ENCODE results near the gene CDC42EP3.

The CDC42EP3 gene

DNA sequence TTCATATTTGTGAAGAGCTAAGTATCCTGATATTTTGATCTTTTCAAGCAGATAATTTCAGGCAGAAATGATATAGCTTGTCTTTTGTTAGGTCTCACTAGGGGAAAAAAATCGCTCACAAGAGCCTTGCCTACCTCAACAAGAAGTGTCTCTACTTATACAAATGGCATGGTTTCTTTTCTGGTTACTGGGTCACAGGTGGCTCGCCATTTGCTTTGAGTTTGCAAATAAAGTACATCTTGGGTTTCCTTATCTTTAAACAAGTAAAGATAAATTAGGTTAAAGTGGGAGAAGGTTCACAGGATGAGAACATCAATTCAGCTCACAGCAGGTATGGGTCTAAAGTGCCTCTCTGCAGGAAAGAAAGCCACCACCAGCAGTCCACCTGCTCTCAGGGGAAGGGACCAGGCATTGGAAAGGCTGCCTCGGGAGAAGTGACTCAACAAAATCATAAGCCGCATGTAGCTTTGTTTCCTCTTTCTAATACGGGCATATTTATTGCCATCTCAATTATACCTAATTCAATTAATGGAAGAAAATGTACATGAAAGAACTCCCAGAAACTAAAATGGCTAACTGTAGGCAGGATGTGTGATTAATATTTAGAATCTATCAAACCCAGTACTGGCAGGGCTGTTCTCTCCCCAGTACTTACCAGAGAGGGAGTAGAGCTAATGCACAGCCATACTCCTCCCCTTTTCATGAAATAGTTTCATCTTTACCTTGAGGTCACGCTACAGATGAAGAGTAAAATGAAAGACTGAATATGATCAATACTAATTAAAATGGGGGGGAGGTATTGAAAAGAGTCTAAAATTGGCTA is 28.3 kb downstream of the CDC42EP3 start:
- Histone ChIP-seq H3K9me3 (ENCODE audit: control insufficient read depth, low read length) (no peaks in the 10 kb centered on the region), H3K27ac (no peak overlapping the region), H3K79me2 (no peaks in the 10 kb centered on the region), H3K4me2 (ENCODE audit: low read length) (no peak overlapping the region), H3K4me1 (no peaks in the 10 kb centered on the region), H3K27me3 (ENCODE audit: control insufficient read depth, insufficient read depth, low read length) (no peaks in the 10 kb centered on the region), H3K36me3 (ENCODE audit: control insufficient read depth, insufficient read depth, low read length) (no peaks in the 10 kb centered on the region), H3K9ac (no peak overlapping the region), H3K4me3 (ENCODE audit: low read depth, low read length) (no peak overlapping the region), H2AFZ (no peak overlapping the region)
- TF ChIP-seq, protein P1, sequence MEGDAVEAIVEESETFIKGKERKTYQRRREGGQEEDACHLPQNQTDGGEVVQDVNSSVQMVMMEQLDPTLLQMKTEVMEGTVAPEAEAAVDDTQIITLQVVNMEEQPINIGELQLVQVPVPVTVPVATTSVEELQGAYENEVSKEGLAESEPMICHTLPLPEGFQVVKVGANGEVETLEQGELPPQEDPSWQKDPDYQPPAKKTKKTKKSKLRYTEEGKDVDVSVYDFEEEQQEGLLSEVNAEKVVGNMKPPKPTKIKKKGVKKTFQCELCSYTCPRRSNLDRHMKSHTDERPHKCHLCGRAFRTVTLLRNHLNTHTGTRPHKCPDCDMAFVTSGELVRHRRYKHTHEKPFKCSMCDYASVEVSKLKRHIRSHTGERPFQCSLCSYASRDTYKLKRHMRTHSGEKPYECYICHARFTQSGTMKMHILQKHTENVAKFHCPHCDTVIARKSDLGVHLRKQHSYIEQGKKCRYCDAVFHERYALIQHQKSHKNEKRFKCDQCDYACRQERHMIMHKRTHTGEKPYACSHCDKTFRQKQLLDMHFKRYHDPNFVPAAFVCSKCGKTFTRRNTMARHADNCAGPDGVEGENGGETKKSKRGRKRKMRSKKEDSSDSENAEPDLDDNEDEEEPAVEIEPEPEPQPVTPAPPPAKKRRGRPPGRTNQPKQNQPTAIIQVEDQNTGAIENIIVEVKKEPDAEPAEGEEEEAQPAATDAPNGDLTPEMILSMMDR (IDR thresholded peaks at IDR 0.05) = no peak

DNA sequence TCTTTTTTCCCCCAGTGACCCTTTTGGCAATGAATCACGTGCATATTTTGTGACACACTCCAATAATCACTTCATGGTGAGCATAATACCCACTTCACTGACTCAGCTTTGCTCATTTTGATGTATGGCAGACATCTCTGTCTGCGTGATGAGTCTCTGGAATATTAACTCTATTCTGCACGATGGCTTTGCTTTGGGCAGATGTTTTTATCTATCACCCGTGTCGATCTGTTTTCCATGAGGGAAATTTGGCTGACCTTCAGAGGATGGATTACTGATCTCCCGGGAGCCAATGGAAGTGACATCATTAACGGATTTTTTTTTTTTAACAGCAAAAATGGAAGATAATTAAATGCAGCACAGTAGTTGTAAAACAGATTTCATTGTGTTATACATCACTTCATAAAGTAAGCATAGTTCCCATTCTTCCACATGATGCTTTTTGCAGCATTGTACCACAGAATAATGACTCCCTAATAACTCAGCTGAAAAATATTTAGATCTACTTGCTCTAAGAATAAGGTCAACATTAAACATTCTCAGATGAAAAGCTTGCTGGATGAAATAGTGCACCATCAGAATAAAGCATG is 29.8 kb downstream of the CDC42EP3 start:
- TF ChIP-seq, protein P1 (IDR thresholded peaks at IDR 0.05) = no peak
- Histone ChIP-seq H3K79me2 (no peaks in the 10 kb centered on the region), H3K9me3 (ENCODE audit: control insufficient read depth, low read length) (no peaks in the 10 kb centered on the region), H3K4me2 (ENCODE audit: low read length) (no peak overlapping the region), H3K36me3 (ENCODE audit: control insufficient read depth, insufficient read depth, low read length) (no peaks in the 10 kb centered on the region), H3K27ac (no peak overlapping the region), H3K9ac (no peak overlapping the region), H3K4me3 (ENCODE audit: low read depth, low read length) (no peak overlapping the region), H2AFZ (no peak overlapping the region), H3K4me1 (no peaks in the 10 kb centered on the region), H3K27me3 (ENCODE audit: control insufficient read depth, insufficient read depth, low read length) (no peaks in the 10 kb centered on the region)

- Histone ChIP-seq H3K27me3 (ENCODE audit: control insufficient read depth, insufficient read depth, low read length) (no peaks in the 10 kb centered on the region), H3K4me2 (ENCODE audit: low read length) (no peak overlapping the region), H3K9me3 (ENCODE audit: control insufficient read depth, low read length) (no peaks in the 10 kb centered on the region), H3K9ac (no peak overlapping the region), H3K27ac (no peak overlapping the region), H3K4me3 (ENCODE audit: low read depth, low read length) (no peak overlapping the region), H3K79me2 (no peaks in the 10 kb centered on the region), H2AFZ (no peak overlapping the region), H3K36me3 (ENCODE audit: control insufficient read depth, insufficient read depth, low read length) (no peaks in the 10 kb centered on the region), H3K4me1 (no peaks in the 10 kb centered on the region)
- TF ChIP-seq, protein P1 (IDR thresholded peaks at IDR 0.05) = no peak
These were observed 31.8 kb downstream of the CDC42EP3 start for GRCh38 chr2:37639631-37640030.

DNA sequence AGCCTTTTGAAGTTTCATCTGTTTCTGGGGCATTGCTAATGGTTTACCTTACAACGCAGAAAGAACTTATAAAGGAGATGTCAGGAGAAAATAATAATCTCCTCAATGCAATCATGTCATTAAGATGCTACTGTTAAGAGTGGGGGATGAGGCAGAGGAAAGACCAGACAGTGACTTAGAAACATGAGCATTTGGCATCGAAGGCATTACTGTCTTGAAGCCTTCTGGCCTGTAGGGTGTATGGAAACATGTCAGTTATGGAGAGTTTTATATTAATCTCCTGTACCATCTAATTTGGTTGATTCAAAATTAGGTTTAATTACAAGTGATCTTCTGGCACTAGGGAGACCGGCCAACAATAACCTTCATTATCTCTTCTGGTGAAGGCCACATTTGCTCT is 32.5 kb downstream of the CDC42EP3 start:
- H3K36me3 ChIP-seq (ENCODE audit: control insufficient read depth, insufficient read depth, low read length) = no peaks in the 10 kb centered on the region
- no peak overlapping the region for H3K27ac ChIP-seq
- H3K4me1 ChIP-seq = no peaks in the 10 kb centered on the region
- TF ChIP-seq, protein P1 (IDR thresholded peaks at IDR 0.05) = no peak
- no peaks in the 10 kb centered on the region for H3K79me2 ChIP-seq
- H3K9me3 ChIP-seq (ENCODE audit: control insufficient read depth, low read length) = no peaks in the 10 kb centered on the region
- no peak overlapping the region for H3K4me2 ChIP-seq (ENCODE audit: low read length)
- H3K27me3 ChIP-seq (ENCODE audit: control insufficient read depth, insufficient read depth, low read length) = no peaks in the 10 kb centered on the region
- H2AFZ ChIP-seq = no peak overlapping the region
- no peak overlapping the region for H3K9ac ChIP-seq
- no peak overlapping the region for H3K4me3 ChIP-seq (ENCODE audit: low read depth, low read length)
